PC-9 (cell line): ENCODE measurements around the gene E2F6. TPM values are rescaled to one million over a fixed set of nuclear protein-coding genes. Genes with fewer than 3 reads are reported as not detected.

Source experiments
- BruUV-seq: library from RNA; stranded (reverse); fragments of 400-500 nt; replicated peaks from 2 replicates; lab custom pipeline; 2021; lab: Mats Ljungman, UMichigan
- CTCF ChIA-PET: fragments of 300-600 bp; sonication (Branson Sonifier 250); formaldehyde crosslinking; loops from one replicate; lab custom pipeline; 2022; ENCODE audit warnings: antibody characterized with exemption; lab: Charles Lee
- POLR2A ChIA-PET: fragments of 300-600 bp; sonication (Branson Sonifier 250); formaldehyde crosslinking; loops from one replicate; lab custom pipeline; 2022; ENCODE audit warnings: antibody characterized with exemption; ENCODE audit not compliant: unreplicated experiment; lab: Charles Lee
- DNase-seq, 2 experiments: peaks; one replicate each; pipeline versions ENCODE4 v3.0.0 to v3.0.0-alpha.2; 2015 to 2022; ENCODE audit warnings: mixed read lengths in 1 of 2
- H2AFZ ChIP-seq: fragments of 200-600 bp; sonication (generic); 2 replicates; pipeline ENCODE4 v1.8.1; 2017; ENCODE audit warnings: antibody characterized with exemption
- H3F3A ChIP-seq: fragments of 200-600 bp; sonication (generic); 2 replicates; pipeline ENCODE4 v1.8.1; 2017; ENCODE audit warnings: antibody characterized with exemption, mild to moderate bottlenecking, low read depth; ENCODE audit not compliant: insufficient read depth
- H3K27ac ChIP-seq: fragments of 200-600 bp; sonication (generic); 2 replicates; pipeline ENCODE4 v1.6.1; 2016; ENCODE audit warnings: mixed run types
- H3K27me3 ChIP-seq: fragments of 200-600 bp; sonication (generic); 2 replicates; pipeline ENCODE4 v1.6.1; 2016; ENCODE audit warnings: low read depth, mixed run types; ENCODE audit not compliant: insufficient read depth
- H3K36me3 ChIP-seq: fragments of 200-600 bp; sonication (generic); 2 replicates; pipeline ENCODE4 v1.6.1; 2016; ENCODE audit warnings: low read depth, mixed run types
- H3K4me1 ChIP-seq: fragments of 200-600 bp; sonication (generic); replicated peaks from 2 replicates; pipeline ENCODE4 v1.6.1; 2016; ENCODE audit warnings: mixed run types; ENCODE audit not compliant: insufficient read depth
- H3K4me2 ChIP-seq: fragments of 200-600 bp; sonication (generic); 2 replicates; pipeline ENCODE4 v1.6.1; 2017; ENCODE audit warnings: mixed run types
- H3K4me3 ChIP-seq: fragments of 200-600 bp; sonication (generic); 2 replicates; pipeline ENCODE4 v1.6.1; 2016; ENCODE audit warnings: mixed run types
- H3K79me2 ChIP-seq: fragments of 200-600 bp; sonication (generic); 2 replicates; pipeline ENCODE4 v1.6.1; 2017; ENCODE audit warnings: low read depth, mixed run types
- H3K9me2 ChIP-seq: fragments of 200-600 bp; sonication (generic); 2 replicates; pipeline ENCODE4 v1.8.1; 2017; ENCODE audit warnings: mild to moderate bottlenecking; ENCODE audit not compliant: insufficient read depth
- H3K9me3 ChIP-seq: fragments of 200-600 bp; sonication (generic); 2 replicates; pipeline ENCODE4 v1.8.1; 2016; ENCODE audit warnings: low read depth; ENCODE audit not compliant: insufficient read depth
- H4K20me1 ChIP-seq: fragments of 200-600 bp; sonication (generic); 2 replicates; pipeline ENCODE4 v1.8.1; 2017; ENCODE audit not compliant: insufficient read depth
- CTCF ChIP-seq: fragments of 200-600 bp; sonication (generic); conservative IDR thresholded peaks from 2 replicates; pipeline ENCODE4 v1.6.1; 2017; ENCODE audit warnings: mixed run types, antibody characterized with exemption, mild to moderate bottlenecking, moderate library complexity
- EZH2 ChIP-seq: fragments of 200-600 bp; sonication (generic); IDR thresholded peaks from 2 replicates; pipeline ENCODE4 v1.8.0; 2017; ENCODE audit warnings: antibody characterized with exemption, low read depth
- intact Hi-C: fragments of 100-400 bp; cut with micrococcal nuclease; formaldehyde crosslinking; loops from one replicate; pipeline ENCODE4 v1.10.0; 2022; ENCODE audit not compliant: unreplicated experiment
- total RNA-seq: library from RNA; stranded (reverse); gene quantifications from 2 replicates; pipeline ENCODE4 v1.2.3, GENCODE V29; 2021

Gene E2F6
- total RNA-seq, 1 experiment from 2014 or later, result 15.2 TPM

DNA sequence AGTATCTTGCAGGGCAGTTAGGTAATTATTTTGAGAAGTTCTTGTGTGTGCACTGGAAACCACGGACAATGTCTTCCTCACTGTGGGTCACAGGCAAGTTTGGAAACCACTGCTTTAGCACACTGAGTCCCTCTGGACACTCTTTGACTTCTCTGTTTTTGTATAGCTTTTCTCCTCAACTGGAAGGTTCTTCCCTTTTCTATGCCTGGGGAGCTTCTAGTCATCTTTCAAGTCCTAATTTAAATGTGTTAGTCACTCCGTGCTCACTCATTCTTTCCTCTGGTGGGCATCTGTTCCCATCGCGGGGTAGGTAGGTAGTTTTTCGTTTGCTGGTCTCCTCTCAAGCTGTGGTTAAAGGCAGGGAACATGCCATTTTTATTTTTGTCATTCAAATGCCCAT lies 32.1 kb downstream of the E2F6 start:
- Histone ChIP-seq H3K9me2 (no peaks in the 10 kb centered on the region), H3K4me3 (no peak overlapping the region), H3F3A (no peaks in the 10 kb centered on the region), H3K4me1 (no peaks in the 10 kb centered on the region), H4K20me1 (no peaks in the 10 kb centered on the region), H3K9me3 (no peaks in the 10 kb centered on the region), H3K27me3 (no peaks in the 10 kb centered on the region), H3K4me2 (no peak overlapping the region), H2AFZ (no peak overlapping the region), H3K36me3 (no peaks in the 10 kb centered on the region), H3K79me2 (no peaks in the 10 kb centered on the region), H3K27ac (no peak overlapping the region)
- no peak for TF ChIP-seq EZH2
- no peak for TF ChIP-seq CTCF
- intact Hi-C loops, result no loop called here
- ChIA-PET CTCF (no interaction called here), POLR2A (no interaction called here)
- BruUV-seq, result no TSS peak
- no peak for DNase-seq

DNA sequence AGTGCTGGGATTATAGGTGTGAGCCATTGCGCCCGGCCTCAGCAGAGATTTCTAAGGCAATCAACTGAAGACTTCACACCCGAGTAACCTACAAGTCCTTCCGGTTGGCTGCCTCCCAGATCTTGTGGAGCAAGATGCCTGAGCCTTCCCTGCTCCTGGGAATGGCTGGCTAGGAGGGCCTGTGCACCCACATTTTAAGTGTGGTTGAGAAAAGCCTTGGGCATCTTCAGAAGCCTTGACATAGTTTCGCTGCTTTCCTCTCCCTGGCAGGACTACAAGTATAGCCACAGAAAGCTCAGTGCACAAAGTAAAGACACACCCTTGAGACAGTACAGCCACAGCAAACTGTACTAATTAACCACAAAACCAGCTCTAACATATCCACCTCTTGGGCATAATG lies 35.2 kb downstream of the E2F6 start:
- H3F3A ChIP-seq, result no peaks in the 10 kb centered on the region
- no peak overlapping the region for H3K27ac ChIP-seq
- no peaks in the 10 kb centered on the region for H4K20me1 ChIP-seq
- H3K36me3 ChIP-seq, result no peaks in the 10 kb centered on the region
- intact Hi-C loops, result no loop called here
- BruUV-seq, result no TSS peak
- ChIA-PET CTCF (no interaction called here), POLR2A (no interaction called here)
- H3K9me2 ChIP-seq, result no peaks in the 10 kb centered on the region
- H2AFZ ChIP-seq, result no peak overlapping the region
- H3K79me2 ChIP-seq, result no peaks in the 10 kb centered on the region
- no peaks in the 10 kb centered on the region for H3K9me3 ChIP-seq
- no peak for DNase-seq
- H3K4me1 ChIP-seq, result no peaks in the 10 kb centered on the region
- no peak for TF ChIP-seq CTCF
- no peak for TF ChIP-seq EZH2
- H3K27me3 ChIP-seq, result no peaks in the 10 kb centered on the region
- no peak overlapping the region for H3K4me3 ChIP-seq
- no peak overlapping the region for H3K4me2 ChIP-seq

DNA sequence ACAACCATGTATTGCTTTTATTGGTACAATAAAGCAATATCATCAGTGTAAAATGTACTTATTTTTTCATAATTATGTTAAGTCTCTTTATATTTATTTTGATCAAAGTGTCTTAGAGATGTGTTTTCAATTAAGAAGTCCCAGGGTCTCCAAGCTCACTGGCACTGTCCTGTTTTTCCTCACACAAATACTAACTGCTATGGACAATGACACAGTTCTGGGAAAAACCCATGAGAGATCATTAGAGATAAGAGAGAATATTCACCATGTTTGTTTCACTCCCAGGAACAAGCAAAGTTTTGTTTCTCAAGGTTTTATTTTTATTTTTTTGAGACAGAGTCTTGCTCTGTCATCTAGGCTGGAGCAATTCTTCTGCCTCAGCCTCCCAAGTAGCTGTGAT lies 38.7 kb downstream of the E2F6 start:
- H3K27ac ChIP-seq, result no peak overlapping the region
- ChIA-PET POLR2A (interaction anchor here (0.6 kb wide), 1 partner anchor 142 kb away, joined by 3 read pairs; no protein-coding TSS in a partner anchor), CTCF (no interaction called here)
- no peak overlapping the region for H2AFZ ChIP-seq
- no peaks in the 10 kb centered on the region for H3K79me2 ChIP-seq
- H3K4me2 ChIP-seq, result no peak overlapping the region
- no peaks in the 10 kb centered on the region for H3K9me2 ChIP-seq
- H3K4me1 ChIP-seq, result no peaks in the 10 kb centered on the region
- no peaks in the 10 kb centered on the region for H3F3A ChIP-seq
- no peaks in the 10 kb centered on the region for H3K36me3 ChIP-seq
- intact Hi-C loops, result no loop called here
- TF ChIP-seq EZH2 (no peak), CTCF (no peak)
- H3K9me3 ChIP-seq, result no peaks in the 10 kb centered on the region
- no peaks in the 10 kb centered on the region for H4K20me1 ChIP-seq
- no peak for DNase-seq
- no peak overlapping the region for H3K4me3 ChIP-seq
- BruUV-seq, result no TSS peak
- no peaks in the 10 kb centered on the region for H3K27me3 ChIP-seq
